ENCODE results near the gene BBLN.
"Not testable (repeated sequence)": the region's sequence is repeated elsewhere in the genome, so short reads cannot be mapped to it uniquely, and the experiment has no call there.

Gene BBLN

GRCh38 chr9:128180447-128180846, 20.4 kb downstream of the BBLN start:
- H3K4me3 ChIP-seq (ENCODE audit: low read depth, low read length) = no peak overlapping the region
- H3K14ac ChIP-seq (ENCODE audit: low read length) = no peak overlapping the region
- H2BK120ac ChIP-seq (ENCODE audit: insufficient read depth, low read length, poor library complexity) = no peak overlapping the region
- H3K79me1 ChIP-seq (ENCODE audit: low read length) = no peaks in the 10 kb centered on the region
- no peak overlapping the region for H2BK12ac ChIP-seq (ENCODE audit: low read length)
- H4K91ac ChIP-seq (ENCODE audit: low read depth, low read length) = no peak overlapping the region
- no peak overlapping the region for H3K18ac ChIP-seq (ENCODE audit: low read length)
- peaks cover 59 to 63% of the 10 kb centered on the region in 2 experiments for H3K36me3 ChIP-seq (ENCODE audit: control insufficient read depth in 1 of 2, insufficient read depth in 2 of 2, low read length in 2 of 2)
- H2AFZ ChIP-seq (ENCODE audit: insufficient read depth, low read length, poor library complexity) = no peak overlapping the region
- no peak overlapping the region for H2BK5ac ChIP-seq (ENCODE audit: low read depth, low read length, poor library complexity)
- H2AK5ac ChIP-seq (ENCODE audit: low read length) = no peak overlapping the region
- H4K8ac ChIP-seq (ENCODE audit: low read depth, low read length) = no peak overlapping the region
- WGBS (ENCODE audit: extremely low coverage, insufficient coverage, insufficient read length) = no CpG with 5 or more reads among the region's 8 CpGs
- peaks cover 7% of the 10 kb centered on the region for H3K9me3 ChIP-seq (ENCODE audit: insufficient read depth, low read depth, low read length)
- H3K27me3 ChIP-seq (ENCODE audit: insufficient read depth, low read length) = no peaks in the 10 kb centered on the region
- no peaks in the 10 kb centered on the region for H3K79me2 ChIP-seq (ENCODE audit: control insufficient read depth, insufficient read depth, low read length, poor library complexity)
- H3K27ac ChIP-seq (ENCODE audit: low read depth, low read length) = no peak overlapping the region
- H4K12ac ChIP-seq (ENCODE audit: low read depth, low read length) = no peak overlapping the region
- H3K4me2 ChIP-seq (ENCODE audit: low read length) = no peak overlapping the region
- H3K4me1 ChIP-seq (ENCODE audit: control insufficient read depth in 1 of 2, insufficient read depth in 2 of 2, low read length in 2 of 2) = peaks cover 7 to 10% of the 10 kb centered on the region in 2 experiments
- no peak overlapping the region for H3K23ac ChIP-seq (ENCODE audit: low read length)
- H3K4ac ChIP-seq (ENCODE audit: low read depth, low read length) = no peak overlapping the region
- H3K9ac ChIP-seq (ENCODE audit: low read length) = no peak overlapping the region
- DNase-seq = no peak

- H4K12ac ChIP-seq (ENCODE audit: low read depth, low read length); H3K4ac ChIP-seq (ENCODE audit: low read depth, low read length); H3K14ac ChIP-seq (ENCODE audit: low read length); H3K4me3 ChIP-seq (ENCODE audit: low read depth, low read length); H4K91ac ChIP-seq (ENCODE audit: low read depth, low read length); H3K9me3 ChIP-seq (ENCODE audit: insufficient read depth, low read depth, low read length); H3K79me2 ChIP-seq (ENCODE audit: control insufficient read depth, insufficient read depth, low read length, poor library complexity); H4K8ac ChIP-seq (ENCODE audit: low read depth, low read length); H3K27ac ChIP-seq (ENCODE audit: low read depth, low read length); H3K9ac ChIP-seq (ENCODE audit: low read length); H3K27me3 ChIP-seq (ENCODE audit: insufficient read depth, low read length); H3K23ac ChIP-seq (ENCODE audit: low read length); H3K4me2 ChIP-seq (ENCODE audit: low read length); H2AK5ac ChIP-seq (ENCODE audit: low read length); H3K18ac ChIP-seq (ENCODE audit: low read length); H2BK12ac ChIP-seq (ENCODE audit: low read length); H2BK5ac ChIP-seq (ENCODE audit: low read depth, low read length, poor library complexity); H2AFZ ChIP-seq (ENCODE audit: insufficient read depth, low read length, poor library complexity); H3K79me1 ChIP-seq (ENCODE audit: low read length); H2BK120ac ChIP-seq (ENCODE audit: insufficient read depth, low read length, poor library complexity): not testable (repeated sequence)
- Histone ChIP-seq H3K4me1 (ENCODE audit: control insufficient read depth in 1 of 2, insufficient read depth in 2 of 2, low read length in 2 of 2) (peaks cover 7 to 10% of the 10 kb centered on the region in 2 experiments), H3K36me3 (ENCODE audit: control insufficient read depth in 1 of 2, insufficient read depth in 2 of 2, low read length in 2 of 2) (peaks cover 59 to 64% of the 10 kb centered on the region in 2 experiments)
- peak; percentile 54 to 68 for DNase-seq
- WGBS (ENCODE audit: extremely low coverage, insufficient coverage, insufficient read length) = no CpG with 5 or more reads among the region's 12 CpGs
Measured at GRCh38 chr9:128181480-128181879, 21.4 kb downstream of the BBLN start.

GRCh38 chr9:128182893-128183588, 23.0 kb downstream of the BBLN start:
- no peak overlapping the region for H2AFZ ChIP-seq (ENCODE audit: insufficient read depth, low read length, poor library complexity)
- no peak overlapping the region for H3K23ac ChIP-seq (ENCODE audit: low read length)
- H2BK12ac ChIP-seq (ENCODE audit: low read length) = no peak overlapping the region
- peaks cover 7% of the 10 kb centered on the region for H3K9me3 ChIP-seq (ENCODE audit: insufficient read depth, low read depth, low read length)
- no peak overlapping the region for H3K4me2 ChIP-seq (ENCODE audit: low read length)
- H3K9ac ChIP-seq (ENCODE audit: low read length) = no peak overlapping the region
- H3K4ac ChIP-seq (ENCODE audit: low read depth, low read length) = no peak overlapping the region
- H4K91ac ChIP-seq (ENCODE audit: low read depth, low read length) = no peak overlapping the region
- no peak overlapping the region for H2BK5ac ChIP-seq (ENCODE audit: low read depth, low read length, poor library complexity)
- no peak overlapping the region for H3K4me3 ChIP-seq (ENCODE audit: low read depth, low read length)
- no peak overlapping the region for H4K12ac ChIP-seq (ENCODE audit: low read depth, low read length)
- H3K27ac ChIP-seq (ENCODE audit: low read depth, low read length) = no peak overlapping the region
- no peak for DNase-seq
- no peak overlapping the region for H4K8ac ChIP-seq (ENCODE audit: low read depth, low read length)
- peaks cover 57 to 61% of the 10 kb centered on the region in 2 experiments for H3K36me3 ChIP-seq (ENCODE audit: control insufficient read depth in 1 of 2, insufficient read depth in 2 of 2, low read length in 2 of 2)
- H3K79me2 ChIP-seq (ENCODE audit: control insufficient read depth, insufficient read depth, low read length, poor library complexity) = no peaks in the 10 kb centered on the region
- no CpG with 5 or more reads among the region's 12 CpGs for WGBS (ENCODE audit: extremely low coverage, insufficient coverage, insufficient read length)
- no peaks in the 10 kb centered on the region for H3K27me3 ChIP-seq (ENCODE audit: insufficient read depth, low read length)
- H3K14ac ChIP-seq (ENCODE audit: low read length) = no peak overlapping the region
- H2BK120ac ChIP-seq (ENCODE audit: insufficient read depth, low read length, poor library complexity) = no peak overlapping the region
- H2AK5ac ChIP-seq (ENCODE audit: low read length) = no peak overlapping the region
- no peaks in the 10 kb centered on the region for H3K79me1 ChIP-seq (ENCODE audit: low read length)
- H3K4me1 ChIP-seq (ENCODE audit: control insufficient read depth in 1 of 2, insufficient read depth in 2 of 2, low read length in 2 of 2) = peaks cover 0 to under 1% of the 10 kb centered on the region in 2 experiments
- no peak overlapping the region for H3K18ac ChIP-seq (ENCODE audit: low read length)

- WGBS (ENCODE audit: extremely low coverage, insufficient coverage, insufficient read length) = no CpG with 5 or more reads among the region's 11 CpGs
- H3K9ac ChIP-seq (ENCODE audit: low read length) = no peak overlapping the region
- H4K12ac ChIP-seq (ENCODE audit: low read depth, low read length) = no peak overlapping the region
- H2AFZ ChIP-seq (ENCODE audit: insufficient read depth, low read length, poor library complexity) = no peak overlapping the region
- no peak overlapping the region for H2AK5ac ChIP-seq (ENCODE audit: low read length)
- peaks cover 5% of the 10 kb centered on the region for H3K79me1 ChIP-seq (ENCODE audit: low read length)
- no peak overlapping the region for H4K91ac ChIP-seq (ENCODE audit: low read depth, low read length)
- no peak overlapping the region for H4K8ac ChIP-seq (ENCODE audit: low read depth, low read length)
- DNase-seq = no peak
- peaks cover 6% of the 10 kb centered on the region for H3K79me2 ChIP-seq (ENCODE audit: control insufficient read depth, insufficient read depth, low read length, poor library complexity)
- no peak overlapping the region for H3K14ac ChIP-seq (ENCODE audit: low read length)
- peaks cover 5 to 7% of the 10 kb centered on the region in 2 experiments for H3K4me1 ChIP-seq (ENCODE audit: control insufficient read depth in 1 of 2, insufficient read depth in 2 of 2, low read length in 2 of 2)
- no peak overlapping the region for H2BK12ac ChIP-seq (ENCODE audit: low read length)
- no peak overlapping the region for H3K18ac ChIP-seq (ENCODE audit: low read length)
- no peaks in the 10 kb centered on the region for H3K27me3 ChIP-seq (ENCODE audit: insufficient read depth, low read length)
- H3K4me2 ChIP-seq (ENCODE audit: low read length) = no peak overlapping the region
- no peak overlapping the region for H3K27ac ChIP-seq (ENCODE audit: low read depth, low read length)
- no peaks in the 10 kb centered on the region for H3K9me3 ChIP-seq (ENCODE audit: insufficient read depth, low read depth, low read length)
- peaks cover 42 to 43% of the 10 kb centered on the region in 2 experiments for H3K36me3 ChIP-seq (ENCODE audit: control insufficient read depth in 1 of 2, insufficient read depth in 2 of 2, low read length in 2 of 2)
- H2BK5ac ChIP-seq (ENCODE audit: low read depth, low read length, poor library complexity) = no peak overlapping the region
- no peak overlapping the region for H3K4ac ChIP-seq (ENCODE audit: low read depth, low read length)
- no peak overlapping the region for H3K4me3 ChIP-seq (ENCODE audit: low read depth, low read length)
- no peak overlapping the region for H3K23ac ChIP-seq (ENCODE audit: low read length)
- no peak overlapping the region for H2BK120ac ChIP-seq (ENCODE audit: insufficient read depth, low read length, poor library complexity)
Measured at GRCh38 chr9:128185979-128186965, 26.2 kb downstream of the BBLN start.
